Neural progenitor cell (in vitro differentiated cells): ENCODE results near the gene MID1.

ENCODE experiments used
- EZH2 ChIP-seq: fragments of 200-600 bp; sonication (generic); IDR thresholded peaks from 2 replicates; pipeline ENCODE4 v1.6.1; 2017; ENCODE audit warnings: antibody characterized with exemption, mild to moderate bottlenecking, moderate library complexity
- TF ChIP-seq, protein P1 (sequence below): fragments of 200-600 bp; sonication (generic); IDR thresholded peaks from 2 replicates; pipeline ENCODE4 v1.5.1; 2017; ENCODE audit warnings: antibody characterized with exemption, mild to moderate bottlenecking

DNA sequence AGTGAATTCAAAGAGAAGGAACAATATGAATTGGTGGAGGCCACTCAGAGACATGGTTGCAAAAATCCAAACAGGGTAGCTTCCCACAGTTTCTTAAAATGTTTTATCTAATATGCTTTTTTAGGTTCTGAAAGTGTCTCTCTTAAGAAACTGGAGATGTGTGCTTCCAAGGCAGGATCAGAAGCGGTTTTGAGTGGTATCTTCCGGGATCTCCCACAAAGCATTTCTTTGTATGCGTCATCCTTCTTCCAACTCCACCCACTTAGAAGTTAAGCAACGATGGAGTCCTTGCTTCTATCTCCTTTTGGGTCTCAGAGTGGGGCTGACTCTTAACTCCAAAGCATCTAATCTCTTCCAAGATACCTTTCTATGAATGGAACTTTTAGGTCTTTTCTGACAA is 196.7 kb downstream of the MID1 start:
- no peak for TF ChIP-seq EZH2
- TF ChIP-seq, protein P1, sequence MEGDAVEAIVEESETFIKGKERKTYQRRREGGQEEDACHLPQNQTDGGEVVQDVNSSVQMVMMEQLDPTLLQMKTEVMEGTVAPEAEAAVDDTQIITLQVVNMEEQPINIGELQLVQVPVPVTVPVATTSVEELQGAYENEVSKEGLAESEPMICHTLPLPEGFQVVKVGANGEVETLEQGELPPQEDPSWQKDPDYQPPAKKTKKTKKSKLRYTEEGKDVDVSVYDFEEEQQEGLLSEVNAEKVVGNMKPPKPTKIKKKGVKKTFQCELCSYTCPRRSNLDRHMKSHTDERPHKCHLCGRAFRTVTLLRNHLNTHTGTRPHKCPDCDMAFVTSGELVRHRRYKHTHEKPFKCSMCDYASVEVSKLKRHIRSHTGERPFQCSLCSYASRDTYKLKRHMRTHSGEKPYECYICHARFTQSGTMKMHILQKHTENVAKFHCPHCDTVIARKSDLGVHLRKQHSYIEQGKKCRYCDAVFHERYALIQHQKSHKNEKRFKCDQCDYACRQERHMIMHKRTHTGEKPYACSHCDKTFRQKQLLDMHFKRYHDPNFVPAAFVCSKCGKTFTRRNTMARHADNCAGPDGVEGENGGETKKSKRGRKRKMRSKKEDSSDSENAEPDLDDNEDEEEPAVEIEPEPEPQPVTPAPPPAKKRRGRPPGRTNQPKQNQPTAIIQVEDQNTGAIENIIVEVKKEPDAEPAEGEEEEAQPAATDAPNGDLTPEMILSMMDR: no peak
